Mucosa of rectum (tissue), 2 donors: ENCODE results near the gene BMPR1B.

Source experiments
- H3K27ac ChIP-seq, 2 donors: one replicate each; pipeline ENCODE4 v1.7.0; 2013; ENCODE audit warnings: inconsistent platforms in 2 of 2, low read depth in 2 of 2, low read length in 2 of 2
- H3K27me3 ChIP-seq, 2 donors: one replicate each; pipeline ENCODE4 v1.7.0; 2013; ENCODE audit warnings: low read length in 2 of 2; ENCODE audit not compliant: control insufficient read depth in 2 of 2, insufficient read depth in 2 of 2
- H3K36me3 ChIP-seq, 2 donors: one replicate each; pipeline ENCODE4 v1.7.0; 2013; ENCODE audit warnings: low read length in 2 of 2; ENCODE audit not compliant: control insufficient read depth in 2 of 2, insufficient read depth in 2 of 2
- H3K4me1 ChIP-seq, 2 donors: one replicate each; pipeline ENCODE4 v1.7.0; 2013; ENCODE audit warnings: low read length in 2 of 2, mild to moderate bottlenecking in 1 of 2; ENCODE audit not compliant: control insufficient read depth in 2 of 2, insufficient read depth in 2 of 2
- H3K4me3 ChIP-seq, 2 donors: one replicate each; pipeline ENCODE4 v1.7.0; 2013; ENCODE audit warnings: low read length in 2 of 2
- H3K9ac ChIP-seq, 2 donors: one replicate each; pipeline ENCODE4 v1.7.0; 2013; ENCODE audit warnings: low read length in 2 of 2, low read depth in 1 of 2, mild to moderate bottlenecking in 1 of 2
- H3K9me3 ChIP-seq, 2 donors: one replicate each; pipeline ENCODE4 v1.7.0; 2013; ENCODE audit warnings: low read length in 2 of 2; ENCODE audit not compliant: control insufficient read depth in 2 of 2
- donor health status: healthy.
- donor health status: Normal muscosa, but diverticular disease.

Gene BMPR1B

GRCh38 chr4:95105112-95105511, 347.4 kb downstream of the BMPR1B start:
- Histone ChIP-seq H3K9me3 (no peaks in the 10 kb centered on the region), H3K4me1 (peaks cover 0 to 6% of the 10 kb centered on the region in 2 donors), H3K4me3 (no peak overlapping the region), H3K27ac (no peak overlapping the region), H3K36me3 (no peaks in the 10 kb centered on the region), H3K27me3 (no peaks in the 10 kb centered on the region), H3K9ac (no peak overlapping the region)

GRCh38 chr4:95105983-95106382, 348.2 kb downstream of the BMPR1B start:
- no peaks in the 10 kb centered on the region for H3K36me3 ChIP-seq
- no peak overlapping the region for H3K9ac ChIP-seq
- no peak overlapping the region for H3K4me3 ChIP-seq
- no peaks in the 10 kb centered on the region for H3K9me3 ChIP-seq
- H3K27ac ChIP-seq: no peak overlapping the region
- peaks cover 0 to 6% of the 10 kb centered on the region in 2 donors for H3K4me1 ChIP-seq
- no peaks in the 10 kb centered on the region for H3K27me3 ChIP-seq

GRCh38 chr4:95106408-95106928, 348.7 kb downstream of the BMPR1B start:
- no peaks in the 10 kb centered on the region for H3K27me3 ChIP-seq
- no peaks in the 10 kb centered on the region for H3K36me3 ChIP-seq
- H3K9ac ChIP-seq: no peak overlapping the region
- peaks cover 0 to 6% of the 10 kb centered on the region in 2 donors for H3K4me1 ChIP-seq
- H3K27ac ChIP-seq: no peak overlapping the region
- H3K9me3 ChIP-seq: no peaks in the 10 kb centered on the region
- no peak overlapping the region for H3K4me3 ChIP-seq

- Histone ChIP-seq H3K27me3 (no peaks in the 10 kb centered on the region), H3K9me3 (no peaks in the 10 kb centered on the region), H3K9ac (no peak overlapping the region), H3K27ac (no peak overlapping the region), H3K4me1 (peaks cover 0 to 6% of the 10 kb centered on the region in 2 donors), H3K4me3 (no peak overlapping the region), H3K36me3 (no peaks in the 10 kb centered on the region)
These were observed 349.2 kb downstream of the BMPR1B start for GRCh38 chr4:95107004-95107403.

GRCh38 chr4:95107635-95108034, 349.9 kb downstream of the BMPR1B start:
- H3K9me3 ChIP-seq: no peaks in the 10 kb centered on the region
- H3K36me3 ChIP-seq: no peaks in the 10 kb centered on the region
- no peak overlapping the region for H3K4me3 ChIP-seq
- no peak overlapping the region for H3K9ac ChIP-seq
- H3K27me3 ChIP-seq: no peaks in the 10 kb centered on the region
- no peak overlapping the region for H3K27ac ChIP-seq
- peaks cover 0 to 4% of the 10 kb centered on the region in 2 donors for H3K4me1 ChIP-seq

GRCh38 chr4:95108883-95109421, 351.2 kb downstream of the BMPR1B start:
- Histone ChIP-seq H3K4me3 (no peak overlapping the region), H3K9me3 (no peaks in the 10 kb centered on the region), H3K27ac (no peak overlapping the region), H3K36me3 (no peaks in the 10 kb centered on the region), H3K9ac (no peak overlapping the region), H3K4me1 (peaks cover 0 to 3% of the 10 kb centered on the region in 2 donors), H3K27me3 (no peaks in the 10 kb centered on the region)

- Histone ChIP-seq H3K9ac (no peak overlapping the region), H3K27me3 (no peaks in the 10 kb centered on the region), H3K36me3 (no peaks in the 10 kb centered on the region), H3K4me3 (no peak overlapping the region), H3K27ac (no peak overlapping the region), H3K9me3 (no peaks in the 10 kb centered on the region), H3K4me1 (no peaks in the 10 kb centered on the region)
These were observed 356.8 kb downstream of the BMPR1B start for GRCh38 chr4:95114521-95114920.

- Histone ChIP-seq H3K27ac (no peak overlapping the region), H3K9ac (no peak overlapping the region), H3K9me3 (no peaks in the 10 kb centered on the region), H3K4me1 (no peaks in the 10 kb centered on the region), H3K36me3 (no peaks in the 10 kb centered on the region), H3K4me3 (no peak overlapping the region), H3K27me3 (no peaks in the 10 kb centered on the region)
These were observed 360.7 kb downstream of the BMPR1B start for GRCh38 chr4:95118497-95118896.

GRCh38 chr4:95120456-95120855, 362.7 kb downstream of the BMPR1B start:
- Histone ChIP-seq H3K4me3 (no peak overlapping the region), H3K36me3 (no peaks in the 10 kb centered on the region), H3K9me3 (no peaks in the 10 kb centered on the region), H3K27ac (no peak overlapping the region), H3K27me3 (no peaks in the 10 kb centered on the region), H3K9ac (no peak overlapping the region), H3K4me1 (no peaks in the 10 kb centered on the region)

GRCh38 chr4:95122001-95122400, 364.2 kb downstream of the BMPR1B start:
- H3K4me3 ChIP-seq: no peak overlapping the region
- H3K27ac ChIP-seq: no peak overlapping the region
- H3K36me3 ChIP-seq: no peaks in the 10 kb centered on the region
- H3K9ac ChIP-seq: no peak overlapping the region
- H3K9me3 ChIP-seq: no peaks in the 10 kb centered on the region
- H3K27me3 ChIP-seq: no peaks in the 10 kb centered on the region
- no peaks in the 10 kb centered on the region for H3K4me1 ChIP-seq
